Embryonic facial prominence (tissue), 1 donor: ENCODE results near the gene CEP95.
"Not testable (repeated sequence)": the region's sequence is repeated elsewhere in the genome, so short reads cannot be mapped to it uniquely, and the experiment has no call there.

ENCODE experiments used
- DNase-seq: peaks from one replicate; pipeline ENCODE4 v3.0.0-alpha.2; 2016; ENCODE audit errors: extremely low spot score

The CEP95 gene

GRCh38 chr17:64495300-64495699 lies 11.5 kb upstream of the CEP95 start:
- not testable (repeated sequence) for DNase-seq

GRCh38 chr17:64496348-64496785 lies 10.4 kb upstream of the CEP95 start:
- peak; percentile 18 for DNase-seq

- DNase-seq: peak; percentile 75
Measured at GRCh38 chr17:64496786-64497564, 9.8 kb upstream of the CEP95 start, which contains the start of gene POLG2. Gene POLG2, minus strand, starts transcription at chr17:64497054. Its CDS starts 86 bp downstream, at chr17:64496968.

DNA sequence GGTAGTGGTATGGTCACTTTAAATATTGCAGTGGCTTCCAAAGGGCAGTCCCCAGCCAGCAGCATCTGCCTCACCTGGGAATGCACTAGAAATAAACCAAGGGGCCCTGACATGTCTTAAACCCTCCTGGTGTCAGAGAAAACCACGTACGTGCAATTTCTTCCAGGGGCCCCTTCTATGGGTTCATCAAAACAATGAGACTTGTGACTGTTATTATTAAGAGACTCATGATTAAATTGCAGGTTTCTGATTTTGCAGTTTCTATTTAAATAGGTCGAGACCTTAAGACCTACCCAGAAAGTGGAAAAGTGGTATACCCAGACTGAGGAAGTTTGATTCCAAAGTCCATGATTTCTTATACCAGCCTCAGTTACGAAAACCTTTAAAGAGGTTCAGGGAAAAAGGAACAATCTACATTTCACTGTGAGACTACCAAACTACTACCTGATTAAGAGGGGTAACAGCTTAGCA lies 9.2 kb upstream of the CEP95 start:
- no peak for DNase-seq

DNA sequence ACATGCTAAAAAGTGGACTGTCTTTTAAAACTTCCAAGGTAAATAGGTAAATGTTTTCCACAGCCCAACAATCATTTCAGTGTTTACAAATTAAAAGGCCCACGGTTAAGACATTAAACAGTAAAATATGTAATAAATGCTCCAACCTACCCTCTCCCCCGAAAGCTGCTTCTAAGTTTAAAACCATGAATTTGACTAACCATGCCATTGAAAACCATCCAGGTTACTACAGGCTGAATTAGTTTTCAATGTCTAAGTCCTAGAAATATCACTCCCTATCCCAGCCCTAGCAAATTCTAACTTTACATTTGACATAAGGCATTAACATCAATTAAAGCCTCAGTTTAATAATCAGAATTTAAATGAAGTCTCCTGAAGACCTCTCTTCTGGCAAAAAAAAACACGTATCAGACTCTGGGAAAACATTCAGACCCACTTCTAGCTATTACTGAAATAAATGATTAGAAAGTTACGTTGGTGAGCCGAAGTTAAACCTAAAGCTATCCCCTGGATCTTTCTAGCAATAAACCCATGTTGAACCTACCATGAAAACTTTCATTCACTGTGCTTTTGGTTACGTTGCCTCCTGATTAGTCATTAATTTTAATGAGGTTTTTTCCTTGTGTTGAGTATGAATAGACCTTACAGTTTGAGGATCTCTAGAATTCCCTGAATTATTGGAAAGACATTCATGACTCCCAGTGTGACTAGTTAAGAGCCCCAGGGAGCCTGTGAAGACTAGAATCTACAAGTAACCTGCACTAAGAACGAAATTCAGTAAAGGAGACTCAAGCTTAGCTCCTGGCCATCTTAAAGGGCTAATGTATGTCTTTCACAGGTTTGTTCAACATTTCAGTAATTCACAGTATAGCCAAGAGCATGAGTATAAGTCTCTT lies 8.2 kb upstream of the CEP95 start:
- no peak for DNase-seq

DNA sequence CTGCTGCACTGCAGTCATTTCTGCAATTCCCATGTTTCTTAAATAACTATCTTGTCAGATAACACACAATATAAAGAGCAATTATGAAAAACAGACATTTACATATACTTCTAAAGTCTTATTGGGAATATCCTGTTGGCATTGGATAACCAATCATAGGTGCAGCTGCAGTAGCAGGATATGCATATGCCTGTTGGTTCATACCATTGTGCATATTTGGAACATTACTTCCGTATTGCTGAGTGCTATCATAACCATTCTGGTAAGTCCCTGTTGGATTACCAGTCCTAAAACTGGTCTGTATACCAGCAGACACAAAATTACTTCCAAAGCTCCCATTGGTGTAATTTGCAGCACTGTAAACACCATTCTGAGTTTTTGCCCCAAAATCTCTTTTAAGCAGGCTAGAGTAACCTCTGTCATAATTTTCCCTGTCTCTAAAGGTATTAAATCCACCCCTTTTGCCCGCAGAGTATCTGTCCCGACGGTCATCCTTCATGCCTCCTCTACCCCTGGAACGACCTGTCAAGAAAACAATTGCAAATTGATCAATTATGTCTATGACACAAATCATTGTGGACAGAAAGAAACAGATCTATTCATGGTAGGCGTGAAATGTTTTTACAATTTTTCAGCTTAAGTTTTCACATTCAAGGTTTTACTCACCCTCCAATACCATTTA lies 6.8 kb upstream of the CEP95 start:
- no peak for DNase-seq

GRCh38 chr17:64500487-64500859 lies 6.3 kb upstream of the CEP95 start:
- DNase-seq: no peak

- DNase-seq: no peak
Measured at GRCh38 chr17:64500862-64501765, 5.7 kb upstream of the CEP95 start.

- no peak for DNase-seq
Measured at GRCh38 chr17:64502021-64502420, 4.8 kb upstream of the CEP95 start.

GRCh38 chr17:64502809-64503208 lies 4.0 kb upstream of the CEP95 start:
- DNase-seq: no peak

DNA sequence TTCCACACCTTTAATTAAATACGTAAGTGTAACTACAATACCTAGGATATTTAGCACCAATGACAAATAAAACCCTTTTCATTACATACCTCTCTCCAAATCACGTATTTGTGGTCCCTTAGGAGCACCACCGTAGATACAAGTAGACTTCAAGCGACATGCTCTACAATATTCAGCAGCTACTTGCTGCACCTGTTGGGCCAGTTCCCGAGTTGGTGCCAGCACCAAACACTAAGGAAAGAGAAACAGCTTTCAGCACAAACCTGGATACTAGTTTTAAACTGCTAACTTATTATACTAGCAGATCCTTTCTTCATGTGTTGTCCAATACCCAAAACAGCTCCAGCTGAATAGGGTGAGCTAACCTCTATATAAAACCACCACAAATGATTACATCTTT lies 3.4 kb upstream of the CEP95 start:
- no peak for DNase-seq

DNA sequence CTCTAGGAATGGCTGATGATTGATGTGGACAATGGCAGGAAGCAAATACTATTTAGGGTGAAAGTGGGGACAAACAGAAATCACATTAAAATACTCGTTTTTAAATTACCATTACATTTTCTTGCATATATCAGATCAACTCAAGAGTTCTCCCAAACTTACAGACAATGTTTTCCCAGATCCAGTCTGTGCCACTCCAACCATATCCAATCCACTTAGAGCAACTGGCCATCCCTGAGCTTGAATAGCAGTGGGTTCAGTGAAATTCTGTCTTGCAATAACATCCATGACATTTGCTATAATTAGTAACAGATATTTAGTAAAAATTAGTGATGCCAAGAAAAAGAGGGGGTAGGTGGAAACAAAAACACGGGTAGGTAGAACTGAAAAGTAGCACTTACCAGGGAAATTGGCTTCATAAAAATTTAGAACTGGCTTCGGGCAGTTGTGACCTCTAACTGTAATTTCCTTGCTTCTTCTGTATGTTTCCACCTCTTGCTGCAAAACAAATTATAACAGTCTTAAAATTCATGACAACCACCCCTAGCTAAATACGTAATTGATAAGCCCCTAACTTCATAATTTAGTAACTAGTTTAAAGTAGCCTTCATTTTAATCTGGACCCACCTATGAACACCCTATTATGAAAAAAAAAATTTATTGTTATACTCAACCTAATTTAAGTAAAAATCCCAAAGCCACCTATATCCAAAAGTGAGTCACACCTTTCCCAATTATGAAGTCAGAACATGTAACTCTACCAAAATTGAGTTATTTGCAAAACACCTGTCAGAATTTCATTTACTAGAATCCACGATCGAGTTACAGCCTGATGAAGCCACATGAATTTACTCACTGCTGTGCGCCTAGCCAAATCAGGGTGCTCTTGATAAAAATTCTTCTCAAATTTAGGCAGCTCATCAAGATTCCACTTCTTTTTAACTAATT lies 2.7 kb upstream of the CEP95 start:
- no peak for DNase-seq

- DNase-seq: no peak
Measured at GRCh38 chr17:64504769-64505339, 1.9 kb upstream of the CEP95 start.

DNA sequence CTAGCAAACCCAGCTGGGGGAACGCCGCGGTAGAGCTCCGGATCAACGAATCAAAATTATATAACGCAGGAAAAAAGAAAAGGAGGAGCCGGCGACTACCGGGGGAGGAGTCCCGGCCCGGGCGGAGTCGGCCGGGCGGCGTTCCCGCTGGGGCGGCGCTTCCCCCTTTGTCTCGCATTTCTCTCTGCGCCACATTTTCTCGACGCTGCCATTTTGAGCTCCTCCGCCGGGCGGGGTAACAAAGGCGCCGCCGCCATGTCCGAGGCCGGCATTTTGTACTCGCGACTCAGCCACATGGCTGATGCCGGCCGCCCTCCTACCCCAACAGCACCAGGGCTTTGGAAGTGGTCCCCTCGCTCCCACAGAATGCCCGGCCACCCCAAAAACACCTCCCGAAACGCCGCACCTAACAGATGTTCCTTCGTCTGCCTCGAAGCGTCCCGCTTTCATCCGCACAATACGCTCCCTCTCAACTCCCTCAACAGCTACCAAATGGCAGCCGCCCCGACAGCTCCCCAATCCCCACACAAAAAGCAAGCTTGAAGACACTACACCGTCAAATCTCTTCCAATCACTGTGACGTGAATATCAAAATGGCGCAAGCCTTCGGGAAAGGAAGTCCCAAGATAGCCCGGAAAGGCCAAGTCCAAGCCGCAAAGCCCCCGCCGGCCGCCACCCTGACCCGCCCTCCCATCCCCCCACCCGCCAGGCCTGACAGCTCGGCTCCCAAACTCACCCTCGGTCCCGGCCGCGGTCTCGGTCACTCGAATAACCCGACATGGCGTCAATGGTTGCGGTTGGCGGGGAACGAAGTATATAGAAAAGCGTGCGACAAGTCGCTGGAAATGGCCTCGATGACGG lies 1.2 kb upstream of the CEP95 start:
- peak; percentile 92 for DNase-seq

- DNase-seq: peak; percentile 96
Measured at GRCh38 chr17:64506201-64506575, 589 bp upstream of the CEP95 start, which contains the start of gene DDX5. Gene DDX5, minus strand, starts transcription at chr17:64506289. Its CDS starts 170 bp downstream, at chr17:64506119.

DNA sequence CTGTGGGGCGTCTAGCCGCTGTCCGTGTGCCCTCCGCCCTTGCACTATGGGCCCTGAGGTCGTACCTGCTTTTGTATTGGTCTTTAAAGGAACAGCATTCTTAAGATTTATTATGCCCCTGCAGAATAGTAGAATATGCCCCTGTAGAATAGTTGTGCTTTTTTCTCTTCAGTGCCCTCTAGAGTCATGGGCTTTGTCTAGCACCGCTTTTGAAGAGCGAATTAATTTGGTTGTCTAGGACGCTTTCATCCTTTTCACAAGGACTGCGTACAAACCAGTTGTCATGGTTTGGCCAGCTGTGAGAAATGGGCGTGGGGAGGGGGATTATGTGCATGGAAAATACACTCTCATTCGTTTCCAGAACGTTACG lies 621 bp downstream of the CEP95 start:
- DNase-seq: peak; percentile 86

- DNase-seq: no peak
Measured at GRCh38 chr17:64508683-64509082, 1.9 kb downstream of the CEP95 start.

DNA sequence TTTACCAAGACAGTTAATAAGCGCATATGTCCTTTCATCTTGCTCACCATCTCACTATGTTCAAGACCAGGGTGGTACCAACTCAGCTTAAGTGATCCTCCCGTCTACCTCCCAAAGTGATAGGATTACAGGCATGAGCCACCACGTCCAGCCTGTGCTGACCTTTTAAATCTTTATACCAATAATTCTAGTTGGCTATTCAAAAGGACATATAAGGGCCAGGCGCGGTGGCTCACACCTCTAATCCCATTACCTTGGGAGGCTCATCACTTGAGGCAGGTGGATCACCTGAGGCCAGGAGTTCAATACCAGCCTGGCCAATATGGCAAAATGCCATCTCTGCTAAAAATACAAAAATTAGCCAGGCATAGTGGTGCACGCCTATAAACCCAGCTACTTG lies 2.4 kb downstream of the CEP95 start:
- no peak for DNase-seq

GRCh38 chr17:64515419-64515818 lies 8.6 kb downstream of the CEP95 start:
- no peak for DNase-seq
